ENCODE measurements around the gene ICE2. TPM values are rescaled to one million over a fixed set of nuclear protein-coding genes. Genes with fewer than 3 reads are reported as not detected.

ICE2 gene
- total RNA-seq, 4 donors from 2014 or later: 14.6 to 34.9 (median 23.8) TPM

GRCh38 chr15:60396958-60397771, 81.8 kb downstream of the ICE2 start:
- H3K4me1 ChIP-seq: peaks cover 6 to 62% (median 30%) of the 10 kb centered on the region in 3 donors
- 5% methylated on average over 14 of the region's 37 CpGs; no CpG with 5 or more reads in 1 of the 2 donors for WGBS, 2 donors (ENCODE audit: low coverage in 1 of 2)
- no peaks in the 10 kb centered on the region for H3K27me3 ChIP-seq
- TF ChIP-seq POLR2AphosphoS5 (IDR thresholded peaks at IDR 0.05): peak; percentile 30
- no peak for TF ChIP-seq POLR2A (IDR thresholded peaks at IDR 0.05)
- peak overlapping the region; percentile 91 to 97 for H3K4me3 ChIP-seq
- peaks cover 0 to 5% of the 10 kb centered on the region in 2 donors for H3K36me3 ChIP-seq
- no peaks in the 10 kb centered on the region for H3K9me3 ChIP-seq
- H3K27ac ChIP-seq: peak overlapping the region; percentile 93 to 99 (median 97)
- ATAC-seq: peak; percentile 52

GRCh38 chr15:60396560-60396957, 82.4 kb downstream of the ICE2 start:
- Histone ChIP-seq H3K36me3 (peaks cover 0 to 5% of the 10 kb centered on the region in 2 donors), H3K9me3 (no peaks in the 10 kb centered on the region), H3K4me1 (peaks cover 12 to 68% (median 36%) of the 10 kb centered on the region in 3 donors), H3K4me3 (peak overlapping the region; percentile 91 to 97), H3K27me3 (no peaks in the 10 kb centered on the region), H3K27ac (peak overlapping the region; percentile 93 to 99 (median 97))
- WGBS, 2 donors (ENCODE audit: low coverage in 1 of 2): 29 to 53% methylated on average over 5 of the region's 5 CpGs
- TF ChIP-seq, protein P1, sequence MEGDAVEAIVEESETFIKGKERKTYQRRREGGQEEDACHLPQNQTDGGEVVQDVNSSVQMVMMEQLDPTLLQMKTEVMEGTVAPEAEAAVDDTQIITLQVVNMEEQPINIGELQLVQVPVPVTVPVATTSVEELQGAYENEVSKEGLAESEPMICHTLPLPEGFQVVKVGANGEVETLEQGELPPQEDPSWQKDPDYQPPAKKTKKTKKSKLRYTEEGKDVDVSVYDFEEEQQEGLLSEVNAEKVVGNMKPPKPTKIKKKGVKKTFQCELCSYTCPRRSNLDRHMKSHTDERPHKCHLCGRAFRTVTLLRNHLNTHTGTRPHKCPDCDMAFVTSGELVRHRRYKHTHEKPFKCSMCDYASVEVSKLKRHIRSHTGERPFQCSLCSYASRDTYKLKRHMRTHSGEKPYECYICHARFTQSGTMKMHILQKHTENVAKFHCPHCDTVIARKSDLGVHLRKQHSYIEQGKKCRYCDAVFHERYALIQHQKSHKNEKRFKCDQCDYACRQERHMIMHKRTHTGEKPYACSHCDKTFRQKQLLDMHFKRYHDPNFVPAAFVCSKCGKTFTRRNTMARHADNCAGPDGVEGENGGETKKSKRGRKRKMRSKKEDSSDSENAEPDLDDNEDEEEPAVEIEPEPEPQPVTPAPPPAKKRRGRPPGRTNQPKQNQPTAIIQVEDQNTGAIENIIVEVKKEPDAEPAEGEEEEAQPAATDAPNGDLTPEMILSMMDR (IDR thresholded peaks at IDR 0.05): no peak
- no peak for ATAC-seq

DNA sequence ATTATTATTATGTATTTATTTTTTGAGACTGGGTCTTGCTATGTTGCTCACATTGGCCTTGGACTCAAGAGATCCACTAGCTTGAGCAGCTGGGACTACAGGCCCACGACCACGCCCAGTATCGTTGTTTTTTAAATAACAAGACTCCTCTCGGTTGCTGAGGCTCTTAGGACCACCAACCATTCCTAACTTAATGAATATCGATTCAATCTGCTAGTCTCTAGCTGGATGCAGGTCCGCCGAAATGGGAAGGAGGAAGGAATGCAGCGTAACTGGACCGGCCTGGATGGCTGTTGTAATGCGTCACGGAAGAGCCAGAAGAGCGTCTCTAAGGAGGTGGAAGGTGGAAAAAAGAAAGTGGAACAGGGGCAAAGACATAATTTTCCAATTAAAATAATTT, 82.8 kb downstream of the ICE2 start:
- TF ChIP-seq POLR2AphosphoS5 (IDR thresholded peaks at IDR 0.05) (no peak), POLR2A (IDR thresholded peaks at IDR 0.05) (no peak), EP300 (IDR thresholded peaks at IDR 0.05) (no peak)
- TF ChIP-seq, protein P1 (IDR thresholded peaks at IDR 0.05): no peak
- Histone ChIP-seq H3K27me3 (no peaks in the 10 kb centered on the region), H3K9me3 (no peaks in the 10 kb centered on the region), H3K36me3 (peaks cover 0 to 5% of the 10 kb centered on the region in 2 donors), H3K27ac (peak overlapping the region; percentile 93 to 99 (median 97)), H3K4me1 (peaks cover 16 to 72% (median 41%) of the 10 kb centered on the region in 3 donors), H3K4me3 (peak overlapping the region in 1 of 2 donors; percentile 97)
- no peak for ATAC-seq
- WGBS, 2 donors (ENCODE audit: low coverage in 1 of 2): 54 to 69% methylated on average over 11 to 12 of the region's 12 CpGs

GRCh38 chr15:60395276-60396011, 83.5 kb downstream of the ICE2 start:
- WGBS, 2 donors (ENCODE audit: low coverage in 1 of 2): 71 to 77% methylated on average over 6 to 8 of the region's 9 CpGs
- Histone ChIP-seq H3K27ac (peak overlapping the region in 3 of 4 donors; percentile 84 to 97 (median 97)), H3K36me3 (peaks cover 0 to 5% of the 10 kb centered on the region in 2 donors), H3K4me3 (peak overlapping the region in 1 of 2 donors; percentile 97), H3K4me1 (peaks cover 22 to 79% (median 46%) of the 10 kb centered on the region in 3 donors), H3K9me3 (no peaks in the 10 kb centered on the region), H3K27me3 (no peaks in the 10 kb centered on the region)
- no peak for ATAC-seq
- TF ChIP-seq EP300 (IDR thresholded peaks at IDR 0.05): no peak
- TF ChIP-seq, protein P1 (IDR thresholded peaks at IDR 0.05): no peak
- TF ChIP-seq POLR2A (IDR thresholded peaks at IDR 0.05): no peak
- no peak for TF ChIP-seq POLR2AphosphoS5 (IDR thresholded peaks at IDR 0.05)

- Histone ChIP-seq H3K27me3 (no peaks in the 10 kb centered on the region), H3K4me3 (peak overlapping the region in 1 of 2 donors; percentile 20), H3K9me3 (no peaks in the 10 kb centered on the region), H3K36me3 (peaks cover 0 to 5% of the 10 kb centered on the region in 2 donors), H3K4me1 (peaks cover 29 to 86% (median 51%) of the 10 kb centered on the region in 3 donors), H3K27ac (peak overlapping the region; percentile 12 to 97 (median 90))
- no peak for TF ChIP-seq POLR2A (IDR thresholded peaks at IDR 0.05)
- no peak for TF ChIP-seq EP300 (IDR thresholded peaks at IDR 0.05)
- TF ChIP-seq, protein P1 (IDR thresholded peaks at IDR 0.05): no peak
- TF ChIP-seq POLR2AphosphoS5 (IDR thresholded peaks at IDR 0.05): no peak
- 25 to 60% methylated on average over 1 of the region's 1 CpG for WGBS, 2 donors (ENCODE audit: low coverage in 1 of 2)
- ATAC-seq: no peak
These were observed 84.2 kb downstream of the ICE2 start for GRCh38 chr15:60394689-60395097.
